H1 (cell line): Measurements from ENCODE around the gene ARHGAP15. TPM values are rescaled to one million over a fixed set of nuclear protein-coding genes. Genes with fewer than 3 reads are reported as not detected.

Source experiments
- CTCF ChIA-PET: fragments of 300-600 bp; sonication (Branson Sonifier 250); formaldehyde crosslinking; loops from one replicate; lab custom pipeline; 2021; ENCODE audit not compliant: partially characterized antibody; lab: Charles Lee
- POLR2A ChIA-PET: fragments of 300-600 bp; sonication (Branson Sonifier 250); formaldehyde crosslinking; loops from one replicate; lab custom pipeline; 2021; ENCODE audit warnings: inconsistent platforms; ENCODE audit not compliant: partially characterized antibody; lab: Charles Lee
- DNase-seq, 2 experiments: peaks; one replicate each; pipeline versions ENCODE4 v3.0.0 to v3.0.0-alpha.2; 2010 to 2022; ENCODE audit warnings: low spot score in 2 of 2, low read depth in 1 of 2, mixed read lengths in 1 of 2
- FAIRE-seq: peaks from 2 replicates; lab custom pipeline; 2011; peaks lifted over from hg19 to GRCh38; lab: Jason Lieb, UNC
- H2AFZ ChIP-seq: 2 replicates; pipeline ENCODE4 v1.8.1; 2012; ENCODE audit warnings: low read length, inconsistent platforms
- H2AK5ac ChIP-seq: 2 replicates; pipeline ENCODE4 v1.6.1; 2013; ENCODE audit warnings: low read depth, low read length
- H2BK120ac ChIP-seq: replicated peaks from 2 replicates; pipeline ENCODE3; 2013; ENCODE audit warnings: low read depth, low read length, inconsistent platforms
- H2BK12ac ChIP-seq: 2 replicates; pipeline ENCODE4 v1.6.1; 2013; ENCODE audit warnings: low read depth, low read length
- H2BK15ac ChIP-seq: 2 replicates; pipeline ENCODE4 v1.6.1; 2013; ENCODE audit warnings: low read length
- H2BK20ac ChIP-seq: 2 replicates; pipeline ENCODE4 v1.6.1; 2013; ENCODE audit warnings: low read length
- H2BK5ac ChIP-seq: 2 replicates; pipeline ENCODE4 v1.6.1; 2013; ENCODE audit warnings: low read depth, low read length
- H3K14ac ChIP-seq: 2 replicates; pipeline ENCODE4 v1.6.1; 2013; ENCODE audit warnings: inconsistent platforms; ENCODE audit not compliant: insufficient read length
- H3K18ac ChIP-seq: 2 replicates; pipeline ENCODE4 v1.6.1; 2013; ENCODE audit warnings: low read length; ENCODE audit errors: extremely low read depth
- H3K23ac ChIP-seq: 2 replicates; pipeline ENCODE4 v1.6.1; 2013; ENCODE audit warnings: inconsistent platforms; ENCODE audit not compliant: insufficient read length
- H3K23me2 ChIP-seq: 2 replicates; pipeline ENCODE4 v1.6.1; 2013; ENCODE audit warnings: low read depth, low read length
- H3K27ac ChIP-seq: 2 replicates; pipeline ENCODE4 v1.6.1; 2011; ENCODE audit warnings: low read depth, low read length, inconsistent platforms
- H3K27me3 ChIP-seq, 4 experiments: replicated peaks in 1 of 4; 1 replicate in 1 of 4; 2 replicates in 3 of 4; pipeline versions ENCODE4 v1.6.1 to v1.8.1; 2011 to 2013; ENCODE audit warnings: low read length in 3 of 4, mild to moderate bottlenecking in 3 of 4, inconsistent platforms in 2 of 4, mixed read lengths in 2 of 4, moderate library complexity in 1 of 4; ENCODE audit not compliant: control insufficient read depth in 3 of 4, insufficient read depth in 3 of 4; ENCODE audit errors: extremely low read depth in 1 of 4
- H3K36me3 ChIP-seq, 4 experiments: 2 replicates each; pipeline versions ENCODE4 v1.6.1 to v1.8.1; 2011 to 2013; ENCODE audit warnings: mild to moderate bottlenecking in 4 of 4, low read length in 3 of 4, moderate library complexity in 2 of 4, control low read depth in 1 of 4, inconsistent platforms in 1 of 4; ENCODE audit not compliant: insufficient read depth in 4 of 4, control insufficient read depth in 2 of 4
- H3K4ac ChIP-seq: replicated peaks from 2 replicates; pipeline ENCODE3; 2013; ENCODE audit warnings: low read length, low read depth, mixed read lengths, inconsistent platforms; ENCODE audit not compliant: insufficient read length
- H3K4me1 ChIP-seq, 4 experiments: replicated peaks in 1 of 4; 1 replicate in 1 of 4; 2 replicates in 3 of 4; pipeline versions ENCODE4 v1.6.1 to v1.8.1; 2011 to 2013; ENCODE audit warnings: low read length in 3 of 4, inconsistent platforms in 2 of 4, mixed read lengths in 1 of 4; ENCODE audit not compliant: insufficient read depth in 4 of 4, control insufficient read depth in 3 of 4
- H3K4me2 ChIP-seq, 2 experiments: 2 replicates each; pipeline versions ENCODE4 v1.6.1 to v1.8.1; 2011 to 2013; ENCODE audit warnings: low read depth in 2 of 2, low read length in 2 of 2, control low read depth in 1 of 2, inconsistent platforms in 1 of 2, mild to moderate bottlenecking in 1 of 2; ENCODE audit not compliant: insufficient read depth in 1 of 2
- H3K4me3 ChIP-seq, 4 experiments: fragments of 200-600, 300-600 bp in 1 of 4; sonication (generic), shearing (Covaris generic), sonication (Bioruptor Twin) in 1 of 4; 2 replicates each; pipeline versions ENCODE4 v1.5.1 to v1.8.1; 2011 to 2016; ENCODE audit warnings: low read length in 4 of 4, low read depth in 3 of 4, control low read depth in 2 of 4, inconsistent platforms in 2 of 4, mild to moderate bottlenecking in 2 of 4, mixed read lengths in 1 of 4, moderate library complexity in 1 of 4; ENCODE audit not compliant: insufficient read depth in 2 of 4; ENCODE audit errors: extremely low read depth in 1 of 4
- H3K56ac ChIP-seq: replicated peaks from 2 replicates; pipeline ENCODE3; 2013; ENCODE audit warnings: low read depth, mild to moderate bottlenecking, mixed read lengths, low read length, inconsistent platforms; ENCODE audit not compliant: insufficient read length
- H3K79me1 ChIP-seq: 2 replicates; pipeline ENCODE4 v1.6.1; 2013; ENCODE audit warnings: low read depth, low read length, control low read depth
- H3K79me2 ChIP-seq, 2 experiments: 2 replicates each; pipeline versions ENCODE4 v1.6.1 to v1.8.1; 2012 to 2013; ENCODE audit warnings: low read length in 2 of 2, mild to moderate bottlenecking in 2 of 2, inconsistent platforms in 1 of 2; ENCODE audit not compliant: insufficient read depth in 2 of 2, control insufficient read depth in 1 of 2
- H3K9ac ChIP-seq, 4 experiments: replicated peaks in 1 of 4; 1 replicate in 1 of 4; 2 replicates in 3 of 4; pipeline versions ENCODE4 v1.6.1 to v1.8.1; 2011 to 2013; ENCODE audit warnings: low read depth in 3 of 4, low read length in 3 of 4, control low read depth in 2 of 4, mild to moderate bottlenecking in 2 of 4, moderate library complexity in 2 of 4, inconsistent platforms in 1 of 4; ENCODE audit errors: extremely low read depth in 1 of 4
- H3K9me3 ChIP-seq, 2 experiments: 2 replicates each; pipeline versions ENCODE4 v1.6.1 to v1.8.1; 2012 to 2013; ENCODE audit warnings: mild to moderate bottlenecking in 2 of 2, moderate library complexity in 2 of 2, control low read depth in 1 of 2, inconsistent platforms in 1 of 2, low read depth in 1 of 2, low read length in 1 of 2, mixed read lengths in 1 of 2; ENCODE audit not compliant: insufficient read depth in 2 of 2
- H4K20me1 ChIP-seq, 2 experiments: replicated peaks in 1 of 2; 2 replicates each; pipeline versions ENCODE3 to v1.8.1; 2011 to 2013; ENCODE audit warnings: inconsistent platforms in 2 of 2, low read length in 2 of 2, mild to moderate bottlenecking in 1 of 2; ENCODE audit not compliant: insufficient read depth in 2 of 2, control insufficient read depth in 1 of 2
- H4K5ac ChIP-seq: 2 replicates; pipeline ENCODE4 v1.6.1; 2013; ENCODE audit warnings: low read length, low read depth, mixed read lengths, inconsistent platforms; ENCODE audit not compliant: insufficient read length
- H4K8ac ChIP-seq: 2 replicates; pipeline ENCODE4 v1.8.0; 2013; ENCODE audit warnings: mild to moderate bottlenecking, moderate library complexity, low read length, inconsistent platforms; ENCODE audit not compliant: insufficient read depth; ENCODE audit errors: extremely low read depth
- H4K91ac ChIP-seq: replicated peaks from 2 replicates; pipeline ENCODE3; 2013; ENCODE audit warnings: low read length, mixed read lengths, inconsistent platforms; ENCODE audit not compliant: insufficient read length
- CBX8 ChIP-seq: fragments of 300-800, 300-1000 bp; sonication (generic); IDR thresholded peaks from 2 replicates; pipeline ENCODE4 v1.7.1; 2016; ENCODE audit warnings: low read depth, low read length, borderline replicate concordance
- CTBP2 ChIP-seq: IDR thresholded peaks from 2 replicates; pipeline ENCODE4 v1.7.0; 2011; ENCODE audit warnings: borderline replicate concordance, mild to moderate bottlenecking, moderate library complexity, mixed read lengths, low read length; ENCODE audit not compliant: insufficient read depth, insufficient read length
- EGR1 ChIP-seq: IDR thresholded peaks from 2 replicates; pipeline ENCODE4 v1.6.1; 2011; ENCODE audit warnings: low read depth, low read length, borderline replicate concordance
- GTF2F1 ChIP-seq: IDR thresholded peaks from 2 replicates; pipeline ENCODE4 v1.6.1; 2012; ENCODE audit warnings: low read depth, low read length, improper control_type of control experiment, borderline replicate concordance
- HDAC6 ChIP-seq: IDR thresholded peaks from one replicate; pipeline ENCODE4 v1.7.1; 2012; ENCODE audit warnings: low read depth, mild to moderate bottlenecking, inconsistent platforms, low read length, moderate library complexity
- KDM1A ChIP-seq: fragments of 200-600, 300-600 bp; sonication (generic); IDR thresholded peaks from 2 replicates; pipeline ENCODE4 v1.7.1; 2016; ENCODE audit warnings: mild to moderate bottlenecking, low read length, borderline replicate concordance
- NANOG ChIP-seq: IDR thresholded peaks from 2 replicates; pipeline ENCODE4 v1.6.1; 2011; ENCODE audit warnings: low read length, low read depth, mild to moderate bottlenecking, inconsistent platforms; ENCODE audit not compliant: insufficient read depth, poor library complexity, severe bottlenecking
- NRF1 ChIP-seq: IDR thresholded peaks from 2 replicates; pipeline ENCODE4 v1.6.1; 2011; ENCODE audit warnings: mild to moderate bottlenecking, low read depth, low read length, improper control_type of control experiment
- RAD21 ChIP-seq, 2 experiments: IDR thresholded peaks in 1 of 2; conservative IDR thresholded peaks in 1 of 2; 2 replicates each; pipeline ENCODE4 v1.6.1; 2011; ENCODE audit warnings: low read depth in 2 of 2, low read length in 2 of 2, improper control_type of control experiment in 1 of 2, inconsistent platforms in 1 of 2, mild to moderate bottlenecking in 1 of 2, moderate library complexity in 1 of 2
- SP2 ChIP-seq: IDR thresholded peaks from 2 replicates; pipeline ENCODE4 v1.6.1; 2012; ENCODE audit warnings: mild to moderate bottlenecking, low read length, inconsistent platforms
- WGBS, 2 experiments: shearing (Covaris generic) in 1 of 2; methylation state at CpG; one replicate each; pipeline versions ENCODE4 v1.1.6 to v1.1.7; 2013 to 2015; ENCODE audit warnings: low lambda C conversion rate in 2 of 2, mixed read lengths in 2 of 2, inconsistent platforms in 1 of 2, low coverage in 1 of 2, missing lambda C conversion rate in 1 of 2; ENCODE audit not compliant: insufficient replicate concordance in 2 of 2, insufficient coverage in 1 of 2, insufficient read length in 1 of 2; ENCODE audit errors: extremely low coverage in 1 of 2, missing lambda C conversion rate in 1 of 2; 5-methylcytosine and 5-hydroxymethylcytosine counted together
- polyA plus RNA-seq, 7 experiments: library from polyadenylated mRNA; depleted of rRNA in 3 of 7; stranded (reverse) in 5 of 7; unstranded in 2 of 7; fragments of >200 nt in 5 of 7; fragments of 200-250 nt in 2 of 7; gene quantifications; 1 replicate in 5 of 7; 2 replicates in 1 of 7; 4 replicates in 1 of 7; pipeline versions ENCODE4 v1.2.1 to v1.2.3, GENCODE V29; 2011 to 2013; ENCODE audit warnings: missing spikeins in 2 of 7, mixed read lengths in 2 of 7
- total RNA-seq: library from RNA; stranded (reverse); fragmentation: NEBNext Ultra II Directional; extraction: Animal tissue kit (Norgen Biotek cat#: 25700); gene quantifications from 2 replicates; pipeline ENCODE4 v1.2.1, GENCODE V29; 2021
- TF ChIP-seq, protein P1 (sequence below), 3 experiments: IDR thresholded peaks; 1 replicate in 2 of 3; 2 replicates in 1 of 3; pipeline versions ENCODE4 v1.5.1 to v1.6.1; 2011; ENCODE audit warnings: low read length in 3 of 3, mild to moderate bottlenecking in 3 of 3, inconsistent platforms in 2 of 3, low read depth in 1 of 3, moderate library complexity in 1 of 3; ENCODE audit not compliant: insufficient read depth in 1 of 3; ENCODE audit errors: control extremely low read depth in 1 of 3

Gene ARHGAP15
- total and polyA plus RNA-seq, 2 of the 8 experiments (the other 6 are each of a cell fraction or from before 2014, with no cell fraction given): not detected

DNA sequence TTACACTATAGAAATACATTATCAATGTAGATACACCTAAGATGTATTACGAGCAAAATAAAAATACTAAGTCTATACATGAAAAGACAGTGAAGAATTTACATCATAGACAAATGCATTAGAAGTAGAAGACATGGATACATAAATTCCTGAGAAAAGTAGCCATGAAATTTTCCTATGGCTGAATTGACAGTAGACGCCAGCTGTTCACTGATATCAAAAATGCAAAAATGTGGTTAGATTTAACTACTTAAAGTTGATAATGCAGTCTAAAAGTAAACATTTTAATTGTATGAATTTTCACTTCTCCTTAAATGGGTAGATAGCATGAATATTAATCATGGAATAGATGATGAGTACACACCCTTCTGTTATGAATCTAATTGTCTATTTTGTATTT, 350.9 kb downstream of the ARHGAP15 start:
- CTCF ChIA-PET: no interaction called here
- no peak for FAIRE-seq
- H4K91ac ChIP-seq: no peak overlapping the region
- TF ChIP-seq HDAC6 (no peak), KDM1A (no peak), GTF2F1 (no peak), RAD21 (IDR thresholded peaks at IDR 0.05 in 1 of 2, conservative IDR thresholded peaks at IDR 0.05 in 1 of 2; ENCODE audit: low read depth in 2 of 2, low read length in 2 of 2) (no peak), EGR1 (no peak), SP2 (no peak), CBX8 (no peak), NRF1 (no peak), NANOG (no peak), CTBP2 (no peak)
- TF ChIP-seq, protein P1, sequence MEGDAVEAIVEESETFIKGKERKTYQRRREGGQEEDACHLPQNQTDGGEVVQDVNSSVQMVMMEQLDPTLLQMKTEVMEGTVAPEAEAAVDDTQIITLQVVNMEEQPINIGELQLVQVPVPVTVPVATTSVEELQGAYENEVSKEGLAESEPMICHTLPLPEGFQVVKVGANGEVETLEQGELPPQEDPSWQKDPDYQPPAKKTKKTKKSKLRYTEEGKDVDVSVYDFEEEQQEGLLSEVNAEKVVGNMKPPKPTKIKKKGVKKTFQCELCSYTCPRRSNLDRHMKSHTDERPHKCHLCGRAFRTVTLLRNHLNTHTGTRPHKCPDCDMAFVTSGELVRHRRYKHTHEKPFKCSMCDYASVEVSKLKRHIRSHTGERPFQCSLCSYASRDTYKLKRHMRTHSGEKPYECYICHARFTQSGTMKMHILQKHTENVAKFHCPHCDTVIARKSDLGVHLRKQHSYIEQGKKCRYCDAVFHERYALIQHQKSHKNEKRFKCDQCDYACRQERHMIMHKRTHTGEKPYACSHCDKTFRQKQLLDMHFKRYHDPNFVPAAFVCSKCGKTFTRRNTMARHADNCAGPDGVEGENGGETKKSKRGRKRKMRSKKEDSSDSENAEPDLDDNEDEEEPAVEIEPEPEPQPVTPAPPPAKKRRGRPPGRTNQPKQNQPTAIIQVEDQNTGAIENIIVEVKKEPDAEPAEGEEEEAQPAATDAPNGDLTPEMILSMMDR (IDR thresholded peaks at IDR 0.05; ENCODE audit: control extremely low read depth in 1 of 3, insufficient read depth in 1 of 3, low read depth in 1 of 3, low read length in 3 of 3): no peak

More for the DNA sequence above, 350.9 kb downstream of the ARHGAP15 start:
- Histone ChIP-seq H3K9ac (no peak overlapping the region), H3K56ac (no peak overlapping the region), H3K4me2 (no peak overlapping the region), H2BK5ac (no peak overlapping the region), H3K36me3 (no peaks in the 10 kb centered on the region), H3K4ac (no peak overlapping the region), H3K27me3 (peaks cover 0 to 2% (median 0%) of the 10 kb centered on the region in 4 experiments; a peak in 3 of 7 replicates), H3K79me2 (no peaks in the 10 kb centered on the region), H2BK20ac (no peak overlapping the region), H3K23ac (no peak overlapping the region), H3K14ac (no peak overlapping the region), H3K27ac (no peak overlapping the region), H3K4me3 (no peak overlapping the region), H4K20me1 (no peaks in the 10 kb centered on the region), H3K23me2 (no peaks in the 10 kb centered on the region), H3K9me3 (no peaks in the 10 kb centered on the region), H3K18ac (no peak overlapping the region), H4K5ac (no peak overlapping the region), H2BK15ac (no peak overlapping the region), H2BK12ac (no peak overlapping the region), H4K8ac (no peak overlapping the region), H2BK120ac (no peak overlapping the region), H3K79me1 (no peaks in the 10 kb centered on the region), H2AFZ (no peak overlapping the region), H2AK5ac (no peak overlapping the region), H3K4me1 (peaks cover 0 to 8% (median 1%) of the 10 kb centered on the region in 4 experiments; a peak in 2 of 7 replicates)
- DNase-seq: no peak
- 91% methylated on average over 2 of the region's 2 CpGs; no CpG with 5 or more reads in 1 of the 2 experiments for WGBS, 2 experiments
- POLR2A ChIA-PET: interaction anchor here (1.0 kb wide), 1 partner anchor 15 kb away, joined by 3 read pairs; no protein-coding TSS in a partner anchor
